HEK293 (cell line): ENCODE measurements around the gene OXNAD1.

Experiments used
- HOXD13 ChIP-seq: sonication (generic); formaldehyde crosslinking; IDR thresholded peaks from 2 replicates; pipeline ENCODE4 v1.8.0; 2022; ENCODE audit warnings: missing genetic modification reagents, borderline replicate concordance
- SETDB1 ChIP-seq: IDR thresholded peaks from one replicate; pipeline ENCODE4 v1.6.1; 2017; ENCODE audit warnings: mild to moderate bottlenecking, low read length, moderate library complexity, mixed read lengths; ENCODE audit not compliant: insufficient read length
- TCF7L2 ChIP-seq: IDR thresholded peaks from 2 replicates; pipeline ENCODE4 v1.6.1; 2011; ENCODE audit warnings: low read depth, mild to moderate bottlenecking, inconsistent platforms, low read length, moderate library complexity, borderline replicate concordance
- TRIM28 ChIP-seq: IDR thresholded peaks from 2 replicates; pipeline ENCODE4 v1.6.1; 2011; ENCODE audit warnings: low read length, control low read depth, borderline replicate concordance
- ZBTB7A ChIP-seq: fragments of 450-650 bp; formaldehyde crosslinking; IDR thresholded peaks from 2 replicates; pipeline ENCODE4 v1.5.1; 2016; ENCODE audit warnings: low read depth, missing biosample characterization, missing genetic modification characterization
- ZNF138 ChIP-seq: fragments of 450-650 bp; formaldehyde crosslinking; IDR thresholded peaks from 2 replicates; pipeline ENCODE4 v1.5.1; 2016; ENCODE audit warnings: missing biosample characterization, missing genetic modification characterization, borderline replicate concordance
- ZNF274 ChIP-seq, 2 experiments: fragments of 200-500 bp in 1 of 2; fragments of 450-650 bp in 1 of 2; sonication (Bioruptor generic) in 1 of 2; formaldehyde crosslinking in 1 of 2; IDR thresholded peaks; 2 replicates each; pipeline versions ENCODE4 v1.5.1 to v1.6.1; 2014 to 2016; ENCODE audit warnings: borderline replicate concordance in 1 of 2, inconsistent platforms in 1 of 2, low read length in 1 of 2, missing biosample characterization in 1 of 2, missing genetic modification characterization in 1 of 2
- ZNF335 ChIP-seq: fragments of 450-650 bp; formaldehyde crosslinking; conservative IDR thresholded peaks from 2 replicates; pipeline ENCODE4 v1.5.1; 2016; ENCODE audit warnings: missing biosample characterization, missing genetic modification characterization
- ZNF433 ChIP-seq: fragments of 450-650 bp; formaldehyde crosslinking; IDR thresholded peaks from 2 replicates; pipeline ENCODE4 v1.5.1; 2016; ENCODE audit warnings: missing biosample characterization, missing genetic modification characterization, low read depth
- ZNF843 ChIP-seq: fragments of 450-650 bp; formaldehyde crosslinking; IDR thresholded peaks from 2 replicates; pipeline ENCODE4 v1.5.1; 2016; ENCODE audit warnings: missing biosample characterization, missing genetic modification characterization
- TF ChIP-seq, protein P1 (sequence below): IDR thresholded peaks from 2 replicates; pipeline ENCODE4 v1.6.1; 2011; ENCODE audit warnings: mild to moderate bottlenecking, low read depth, low read length, borderline replicate concordance
- TF ChIP-seq, protein P2 (sequence below): fragments of 450-650 bp; formaldehyde crosslinking; IDR thresholded peaks from 2 replicates; pipeline ENCODE4 v1.5.1; 2016; ENCODE audit warnings: missing biosample characterization, missing genetic modification characterization
- TF ChIP-seq, protein P3 (sequence below): fragments of 450-650 bp; formaldehyde crosslinking; IDR thresholded peaks from 2 replicates; pipeline ENCODE4 v1.5.1; 2016; ENCODE audit warnings: missing biosample characterization, missing genetic modification characterization, low read depth
- TF ChIP-seq, protein P4 (sequence below): fragments of 450-650 bp; formaldehyde crosslinking; IDR thresholded peaks from 2 replicates; pipeline ENCODE4 v1.5.1; 2017; ENCODE audit warnings: missing biosample characterization, mild to moderate bottlenecking, missing genetic modification characterization, moderate library complexity

DNA sequence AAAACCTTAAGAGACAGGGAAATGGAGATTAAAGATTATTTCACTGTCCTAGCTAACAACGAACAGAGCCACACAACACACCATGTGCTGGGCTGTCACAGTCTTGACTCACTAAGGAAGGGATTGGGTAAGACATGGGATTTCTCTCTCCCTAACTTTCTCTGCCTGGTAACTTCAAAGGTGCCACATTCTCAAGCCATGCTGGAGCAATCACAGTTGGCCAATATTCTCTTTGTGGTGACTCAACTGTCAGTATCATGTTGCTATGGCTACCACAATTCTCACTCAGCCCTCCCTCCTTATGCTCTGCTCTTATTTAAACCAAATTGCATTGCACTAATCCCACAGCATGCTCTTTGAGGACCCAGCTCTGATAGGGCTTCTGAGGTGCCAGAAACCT is 74.0 kb downstream of the OXNAD1 start:
- TF ChIP-seq ZNF335 (tag by site-specific recombination) (no peak), SETDB1 (no peak), ZNF433 (tag by site-specific recombination) (no peak), ZBTB7A (tag by site-specific recombination) (no peak), ZNF843 (tag by site-specific recombination) (no peak), TRIM28 (no peak), TCF7L2 (no peak), ZNF138 (tag by site-specific recombination) (no peak), HOXD13 (no peak), ZNF274 (IDR thresholded peaks at IDR 0.05; ENCODE audit: low read length) (no peak), ZNF274 (tag by site-specific recombination; IDR thresholded peaks at IDR 0.05; ENCODE audit: borderline replicate concordance) (no peak)
- TF ChIP-seq, protein P1, sequence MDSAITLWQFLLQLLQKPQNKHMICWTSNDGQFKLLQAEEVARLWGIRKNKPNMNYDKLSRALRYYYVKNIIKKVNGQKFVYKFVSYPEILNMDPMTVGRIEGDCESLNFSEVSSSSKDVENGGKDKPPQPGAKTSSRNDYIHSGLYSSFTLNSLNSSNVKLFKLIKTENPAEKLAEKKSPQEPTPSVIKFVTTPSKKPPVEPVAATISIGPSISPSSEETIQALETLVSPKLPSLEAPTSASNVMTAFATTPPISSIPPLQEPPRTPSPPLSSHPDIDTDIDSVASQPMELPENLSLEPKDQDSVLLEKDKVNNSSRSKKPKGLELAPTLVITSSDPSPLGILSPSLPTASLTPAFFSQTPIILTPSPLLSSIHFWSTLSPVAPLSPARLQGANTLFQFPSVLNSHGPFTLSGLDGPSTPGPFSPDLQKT = no peak
- TF ChIP-seq, protein P2, sequence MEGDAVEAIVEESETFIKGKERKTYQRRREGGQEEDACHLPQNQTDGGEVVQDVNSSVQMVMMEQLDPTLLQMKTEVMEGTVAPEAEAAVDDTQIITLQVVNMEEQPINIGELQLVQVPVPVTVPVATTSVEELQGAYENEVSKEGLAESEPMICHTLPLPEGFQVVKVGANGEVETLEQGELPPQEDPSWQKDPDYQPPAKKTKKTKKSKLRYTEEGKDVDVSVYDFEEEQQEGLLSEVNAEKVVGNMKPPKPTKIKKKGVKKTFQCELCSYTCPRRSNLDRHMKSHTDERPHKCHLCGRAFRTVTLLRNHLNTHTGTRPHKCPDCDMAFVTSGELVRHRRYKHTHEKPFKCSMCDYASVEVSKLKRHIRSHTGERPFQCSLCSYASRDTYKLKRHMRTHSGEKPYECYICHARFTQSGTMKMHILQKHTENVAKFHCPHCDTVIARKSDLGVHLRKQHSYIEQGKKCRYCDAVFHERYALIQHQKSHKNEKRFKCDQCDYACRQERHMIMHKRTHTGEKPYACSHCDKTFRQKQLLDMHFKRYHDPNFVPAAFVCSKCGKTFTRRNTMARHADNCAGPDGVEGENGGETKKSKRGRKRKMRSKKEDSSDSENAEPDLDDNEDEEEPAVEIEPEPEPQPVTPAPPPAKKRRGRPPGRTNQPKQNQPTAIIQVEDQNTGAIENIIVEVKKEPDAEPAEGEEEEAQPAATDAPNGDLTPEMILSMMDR = no peak
- TF ChIP-seq, protein P3, sequence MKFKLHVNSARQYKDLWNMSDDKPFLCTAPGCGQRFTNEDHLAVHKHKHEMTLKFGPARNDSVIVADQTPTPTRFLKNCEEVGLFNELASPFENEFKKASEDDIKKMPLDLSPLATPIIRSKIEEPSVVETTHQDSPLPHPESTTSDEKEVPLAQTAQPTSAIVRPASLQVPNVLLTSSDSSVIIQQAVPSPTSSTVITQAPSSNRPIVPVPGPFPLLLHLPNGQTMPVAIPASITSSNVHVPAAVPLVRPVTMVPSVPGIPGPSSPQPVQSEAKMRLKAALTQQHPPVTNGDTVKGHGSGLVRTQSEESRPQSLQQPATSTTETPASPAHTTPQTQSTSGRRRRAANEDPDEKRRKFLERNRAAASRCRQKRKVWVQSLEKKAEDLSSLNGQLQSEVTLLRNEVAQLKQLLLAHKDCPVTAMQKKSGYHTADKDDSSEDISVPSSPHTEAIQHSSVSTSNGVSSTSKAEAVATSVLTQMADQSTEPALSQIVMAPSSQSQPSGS (tag by site-specific recombination) = no peak
- TF ChIP-seq, protein P4, sequence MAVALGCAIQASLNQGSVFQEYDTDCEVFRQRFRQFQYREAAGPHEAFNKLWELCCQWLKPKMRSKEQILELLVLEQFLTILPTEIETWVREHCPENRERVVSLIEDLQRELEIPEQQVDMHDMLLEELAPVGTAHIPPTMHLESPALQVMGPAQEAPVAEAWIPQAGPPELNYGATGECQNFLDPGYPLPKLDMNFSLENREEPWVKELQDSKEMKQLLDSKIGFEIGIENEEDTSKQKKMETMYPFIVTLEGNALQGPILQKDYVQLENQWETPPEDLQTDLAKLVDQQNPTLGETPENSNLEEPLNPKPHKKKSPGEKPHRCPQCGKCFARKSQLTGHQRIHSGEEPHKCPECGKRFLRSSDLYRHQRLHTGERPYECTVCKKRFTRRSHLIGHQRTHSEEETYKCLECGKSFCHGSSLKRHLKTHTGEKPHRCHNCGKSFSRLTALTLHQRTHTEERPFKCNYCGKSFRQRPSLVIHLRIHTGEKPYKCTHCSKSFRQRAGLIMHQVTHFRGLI = no peak
